GM19463 (cell line): ENCODE measurements around the gene PARN.
"Not testable (repeated sequence)": the region's sequence is repeated elsewhere in the genome, so short reads cannot be mapped to it uniquely, and the experiment has no call there.

ENCODE experiments used
- ATAC-seq: cut with Tn5 transposase; IDR thresholded peaks from one replicate; pipeline ENCODE4 v1.9.1; 2021; ENCODE audit warnings: mild to moderate bottlenecking, moderate library complexity; ENCODE audit not compliant: unreplicated experiment

Gene PARN

GRCh38 chr16:14405611-14406537, 224.2 kb downstream of the PARN start:
- ATAC-seq = peak; percentile 95

GRCh38 chr16:14403001-14403389, 227.1 kb downstream of the PARN start:
- ATAC-seq = not testable (repeated sequence)

DNA sequence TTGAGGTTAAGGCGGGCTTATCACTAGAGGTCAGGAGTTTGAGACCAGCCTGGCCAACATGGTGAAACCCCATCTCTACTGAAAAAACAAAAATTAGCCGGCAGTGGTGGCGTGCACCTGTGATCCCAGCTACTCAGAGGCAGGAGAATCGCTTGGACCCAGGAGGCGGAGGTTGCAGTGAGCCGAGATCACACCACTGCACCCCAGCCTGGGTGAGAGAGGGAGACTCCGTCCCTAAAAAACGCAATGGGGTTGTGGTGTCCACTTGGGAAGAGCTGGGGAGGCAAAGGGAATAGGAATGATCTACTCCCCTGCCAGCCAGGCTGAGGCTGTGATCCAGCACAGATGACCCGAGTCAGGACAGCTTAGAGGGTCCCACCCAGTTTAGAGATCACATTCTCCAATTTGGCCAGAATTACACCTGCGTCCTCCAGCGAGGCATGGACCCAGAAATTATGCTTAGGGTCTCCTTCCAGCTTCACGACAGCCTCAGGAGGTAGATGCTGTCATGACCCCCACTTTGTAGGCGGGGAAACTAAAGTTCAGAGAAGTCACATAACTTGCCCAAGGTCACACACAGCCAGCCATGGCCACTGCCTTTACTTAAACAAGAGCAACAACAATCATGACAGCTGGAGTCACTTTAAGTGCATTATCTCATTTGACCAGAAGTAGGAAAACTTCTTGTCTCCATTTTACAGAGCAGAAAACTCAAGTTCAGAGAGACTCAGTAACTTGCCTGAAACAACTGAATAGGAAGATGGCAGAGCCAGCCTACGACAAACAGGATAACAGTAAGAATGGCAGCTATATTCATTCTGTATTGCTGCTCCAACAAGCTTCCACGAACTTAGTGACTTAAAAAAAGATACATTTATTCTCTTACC, 227.7 kb downstream of the PARN start:
- ATAC-seq = not testable (repeated sequence)

DNA sequence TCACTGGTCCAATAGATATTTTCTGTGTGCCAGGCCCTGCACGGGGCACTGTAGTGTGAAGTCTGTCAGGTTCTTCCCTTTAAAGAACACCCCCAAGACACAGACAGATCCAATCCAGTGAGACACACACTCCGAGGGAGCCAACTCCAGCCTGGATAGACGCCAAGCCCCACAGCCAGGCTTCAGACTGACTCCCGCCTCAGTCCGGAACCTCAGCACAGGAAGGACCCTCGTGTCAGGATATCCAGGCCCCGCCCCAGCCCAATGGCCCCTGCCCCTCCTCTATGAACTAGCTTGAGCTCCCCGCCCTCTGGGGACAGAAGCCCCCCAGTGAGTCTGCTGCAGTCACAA, 228.4 kb downstream of the PARN start:
- not testable (repeated sequence) for ATAC-seq

GRCh38 chr16:14400978-14401710, 228.9 kb downstream of the PARN start:
- not testable (repeated sequence) for ATAC-seq

- no peak for ATAC-seq
These were observed 229.6 kb downstream of the PARN start for GRCh38 chr16:14400285-14400977.

DNA sequence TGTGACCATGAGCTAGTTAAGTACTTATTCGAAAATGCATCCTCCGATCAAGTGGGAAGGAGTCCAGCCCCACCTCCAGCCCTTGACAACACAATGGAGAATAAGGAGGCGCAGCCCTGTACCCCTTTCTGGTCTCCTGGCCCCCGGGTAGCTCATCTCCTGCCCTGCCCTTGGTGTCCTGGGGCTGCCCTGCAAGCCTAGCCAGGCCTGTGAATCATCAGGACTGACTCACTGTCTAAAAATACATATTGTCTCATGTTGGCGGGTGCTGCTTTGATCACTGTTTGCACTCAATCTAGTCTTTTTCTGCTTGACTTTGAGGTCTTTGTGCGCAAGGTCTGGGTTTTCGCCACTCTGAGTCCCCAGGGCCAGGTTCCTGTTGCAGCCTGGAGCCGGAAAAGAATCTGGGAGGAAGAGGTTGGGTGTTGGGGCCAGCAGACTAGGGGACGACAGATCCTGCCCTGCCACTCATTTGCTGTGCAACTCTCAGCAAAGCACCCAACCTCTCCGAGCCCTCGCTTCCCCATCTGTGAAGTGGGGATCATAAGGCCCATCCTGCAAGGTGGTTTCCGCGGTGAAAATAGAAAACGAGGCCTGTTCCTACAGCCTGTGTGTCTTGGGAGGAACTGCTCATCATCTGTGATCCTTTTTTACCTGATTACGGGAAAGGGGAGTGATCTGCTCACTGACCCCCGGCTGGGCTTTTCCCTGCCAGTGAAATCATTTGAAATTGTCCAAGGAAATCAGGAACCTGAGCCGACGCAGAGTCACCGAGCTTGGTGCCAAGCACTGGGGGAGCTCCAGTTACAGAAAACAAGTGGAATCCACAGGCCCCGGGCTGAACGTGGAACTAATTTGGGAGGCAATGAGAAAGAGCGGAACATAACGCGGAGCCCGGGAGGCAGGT, 230.4 kb downstream of the PARN start:
- peak; percentile 57 for ATAC-seq

- ATAC-seq = no peak
These were observed 231.9 kb downstream of the PARN start for GRCh38 chr16:14398014-14398717.

DNA sequence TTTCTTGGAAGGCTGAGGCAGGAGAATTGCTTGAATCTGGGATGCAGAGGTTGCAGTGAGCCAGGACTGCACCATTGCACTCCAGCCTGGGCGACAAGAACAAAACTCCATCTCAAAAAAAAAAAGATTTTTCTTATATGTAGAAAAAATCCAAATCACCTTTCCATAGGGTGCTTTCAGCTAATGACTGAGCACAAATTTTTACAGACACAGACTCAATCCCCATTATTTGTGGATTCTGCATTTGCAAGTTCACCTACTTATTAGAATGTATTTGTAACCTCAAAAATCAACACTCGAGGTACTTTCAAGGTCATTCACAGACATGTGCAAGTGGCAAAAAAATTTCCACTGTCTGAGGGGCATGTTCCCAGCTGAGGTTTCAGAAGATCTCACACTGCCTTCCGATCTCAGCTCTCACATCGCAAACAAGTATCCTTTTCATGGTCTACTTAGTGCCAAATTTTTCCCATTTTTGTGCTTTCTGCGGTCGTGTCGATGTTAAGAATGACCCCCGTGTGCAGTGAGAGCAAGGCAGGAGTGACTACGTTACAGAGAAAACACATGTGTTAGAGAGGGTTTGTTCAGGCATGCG, 234.3 kb downstream of the PARN start:
- ATAC-seq = not testable (repeated sequence)

DNA sequence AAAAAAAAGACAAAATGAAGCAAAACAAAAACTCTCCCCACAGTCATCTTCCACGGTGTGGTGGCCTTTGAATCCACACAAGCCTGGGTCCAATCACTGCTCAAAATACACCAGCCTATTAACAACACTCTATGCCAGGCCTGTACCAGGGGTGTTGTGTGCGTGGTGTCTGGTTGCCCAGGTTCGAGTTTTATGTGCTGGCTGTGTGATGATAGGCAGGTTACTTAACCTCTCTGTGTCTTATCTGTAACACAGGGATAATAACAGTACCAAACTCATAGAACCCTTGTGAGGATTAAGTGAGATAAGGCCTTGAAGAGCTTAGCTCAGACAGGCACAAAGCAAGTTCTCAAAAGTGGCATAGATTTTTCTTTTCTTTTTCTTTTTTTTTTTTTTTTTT, 235.2 kb downstream of the PARN start:
- no peak for ATAC-seq

GRCh38 chr16:14392960-14393359, 237.1 kb downstream of the PARN start:
- no peak for ATAC-seq

- no peak for ATAC-seq
These were observed 240.7 kb downstream of the PARN start for GRCh38 chr16:14389359-14389758.

- no peak for ATAC-seq
These were observed 241.8 kb downstream of the PARN start for GRCh38 chr16:14388243-14388642.

DNA sequence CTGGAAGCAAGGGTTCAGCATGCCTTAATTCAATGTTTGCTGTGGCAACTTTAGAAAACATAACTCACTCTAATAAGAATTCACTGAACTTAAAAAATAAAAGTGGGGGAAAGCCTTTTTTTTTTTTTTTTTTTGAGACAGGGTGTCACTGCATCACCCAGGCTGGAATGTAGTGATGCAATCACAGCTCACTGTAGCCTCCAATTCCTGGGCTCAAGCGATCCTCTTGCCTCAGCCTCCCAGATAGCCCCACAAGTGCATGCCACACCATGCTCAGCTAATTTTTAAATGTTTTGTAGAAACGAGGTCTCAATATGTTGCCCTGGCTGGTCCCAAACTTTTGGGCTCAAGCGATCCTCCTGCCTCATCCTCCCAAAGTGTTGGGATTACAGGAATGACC, 243.9 kb downstream of the PARN start:
- no peak for ATAC-seq
